SKM-1 treated with dmso at 0.1 percent for 144 hours (cell line): ENCODE measurements around the gene NR3C1.

Experiments used
- DNase-seq: peaks from one replicate; lab custom pipeline; 2025; ENCODE audit not compliant: unreplicated experiment; lab: John Stamatoyannopoulos, UW

Gene NR3C1

GRCh38 chr5:143314099-143314498 lies 89.4 kb downstream of the NR3C1 start:
- DNase-seq, result no peak

DNA sequence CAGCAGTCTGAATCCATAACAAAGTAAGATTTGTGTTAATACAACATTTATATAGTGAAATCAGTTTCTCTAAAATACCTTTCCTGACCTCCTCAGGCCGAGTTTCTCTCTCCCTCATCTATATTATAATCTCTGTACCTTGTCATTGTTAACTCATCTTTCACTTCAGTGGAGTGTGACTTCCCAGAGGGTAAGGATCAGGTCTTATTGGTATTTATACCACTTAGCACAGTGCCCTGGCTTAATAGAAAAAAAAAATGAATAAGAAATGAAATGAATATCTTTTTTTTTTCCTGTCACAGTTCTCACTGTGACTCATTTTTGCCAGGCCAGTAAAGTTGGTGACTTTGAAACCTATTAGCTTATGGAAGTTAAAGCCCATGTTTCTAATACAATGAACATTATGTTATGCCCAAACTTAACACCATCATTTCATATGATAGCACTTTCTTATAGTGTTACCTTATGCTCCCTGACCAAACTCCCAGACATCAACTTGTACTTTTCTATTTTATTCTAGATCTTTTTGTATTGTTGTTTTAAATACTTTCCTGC lies 90.1 kb downstream of the NR3C1 start:
- no peak for DNase-seq

- DNase-seq, result no peak
These were observed 90.7 kb downstream of the NR3C1 start for GRCh38 chr5:143312822-143313221.

- no peak for DNase-seq
These were observed 91.5 kb downstream of the NR3C1 start for GRCh38 chr5:143311955-143312354.

GRCh38 chr5:143311428-143311827 lies 92.1 kb downstream of the NR3C1 start:
- DNase-seq, result no peak

DNA sequence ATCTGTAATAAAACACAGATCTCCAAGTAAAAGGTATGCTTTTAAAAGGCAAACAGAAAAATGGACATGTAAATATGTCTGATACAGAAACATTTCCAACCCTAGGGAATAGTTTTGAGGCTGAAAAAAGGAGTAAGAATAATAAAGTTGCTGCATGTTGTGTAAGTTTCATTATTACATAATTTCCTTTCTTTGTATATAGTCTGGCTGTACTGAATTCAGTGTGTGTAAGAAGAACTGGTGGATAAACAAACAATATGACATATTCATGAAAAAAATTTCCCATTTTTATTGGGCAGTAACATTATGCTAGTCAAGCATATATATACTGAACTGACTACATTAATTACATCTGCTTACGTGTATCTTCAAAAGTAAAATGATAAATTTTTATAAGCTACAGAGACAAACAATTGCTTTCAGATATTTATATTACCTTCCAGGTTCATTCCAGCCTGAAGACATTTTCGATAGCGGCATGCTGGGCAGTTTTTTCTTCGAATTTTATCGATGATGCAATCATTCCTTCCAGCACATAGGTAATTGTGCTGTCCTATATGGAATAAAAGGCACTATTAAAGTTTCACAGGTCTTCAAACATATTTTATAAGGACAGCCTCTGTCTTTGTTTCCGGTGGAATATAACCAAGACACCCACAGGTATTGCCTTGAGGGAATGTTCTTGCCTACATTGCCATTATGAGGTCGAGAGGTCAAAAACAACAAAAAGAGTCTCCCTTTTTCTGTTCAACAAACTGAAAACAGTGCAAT lies 93.6 kb downstream of the NR3C1 start:
- no peak for DNase-seq

- no peak for DNase-seq
These were observed 94.8 kb downstream of the NR3C1 start for GRCh38 chr5:143308731-143309130.

GRCh38 chr5:143306040-143306439 lies 97.4 kb downstream of the NR3C1 start:
- no peak for DNase-seq

DNA sequence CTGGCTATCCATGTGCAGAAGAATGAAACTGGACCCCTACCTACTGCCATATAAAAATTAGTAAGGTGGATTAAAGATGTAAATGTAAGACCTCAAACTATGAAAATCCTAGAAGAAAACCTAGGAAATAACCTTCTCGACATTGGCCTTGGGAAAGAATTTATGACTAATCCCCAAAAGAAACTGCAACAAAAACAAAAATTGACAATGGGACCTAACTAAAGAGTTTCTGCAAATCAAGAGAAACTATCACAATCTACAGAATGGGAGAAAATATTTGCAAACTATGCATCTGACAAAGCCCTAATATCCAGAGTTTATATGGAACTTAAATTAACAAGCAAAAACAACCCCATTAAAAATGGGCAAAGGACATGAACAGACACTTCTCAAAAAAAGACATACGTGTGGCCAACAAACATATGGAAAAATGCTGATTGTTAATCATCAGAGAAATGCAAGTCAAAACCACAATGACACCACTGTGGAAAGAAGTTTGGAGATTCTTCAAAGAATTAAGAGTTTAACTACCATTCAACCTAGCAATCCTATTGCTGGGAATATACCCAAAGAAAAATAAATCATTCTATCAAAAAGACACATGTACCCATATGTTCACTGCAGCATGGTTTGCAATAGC lies 98.5 kb downstream of the NR3C1 start:
- DNase-seq, result no peak

GRCh38 chr5:143302341-143303045 lies 101.0 kb downstream of the NR3C1 start:
- DNase-seq, result no peak

GRCh38 chr5:143297756-143298155 lies 105.7 kb downstream of the NR3C1 start:
- DNase-seq, result no peak

DNA sequence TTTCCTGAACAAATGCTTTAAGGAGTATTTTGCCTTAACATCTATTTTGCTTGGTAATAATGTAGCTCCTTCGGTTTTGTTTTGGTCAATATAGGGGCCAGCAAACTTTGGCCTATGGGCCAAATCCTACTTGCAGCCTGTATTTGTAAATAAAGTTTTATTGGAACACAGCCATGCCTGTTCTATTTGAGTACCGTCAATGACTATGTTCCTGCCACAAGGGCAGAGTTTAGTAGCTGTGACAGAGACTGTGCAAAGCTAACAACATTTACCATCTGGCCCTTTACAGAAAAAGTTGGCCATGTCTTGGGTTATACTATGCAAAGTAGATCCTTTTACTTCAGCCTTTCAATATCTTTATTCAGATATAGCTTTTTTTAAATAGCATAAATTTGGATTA lies 113.4 kb downstream of the NR3C1 start:
- DNase-seq, result no peak

GRCh38 chr5:143284521-143284920 lies 119.0 kb downstream of the NR3C1 start:
- no peak for DNase-seq

DNA sequence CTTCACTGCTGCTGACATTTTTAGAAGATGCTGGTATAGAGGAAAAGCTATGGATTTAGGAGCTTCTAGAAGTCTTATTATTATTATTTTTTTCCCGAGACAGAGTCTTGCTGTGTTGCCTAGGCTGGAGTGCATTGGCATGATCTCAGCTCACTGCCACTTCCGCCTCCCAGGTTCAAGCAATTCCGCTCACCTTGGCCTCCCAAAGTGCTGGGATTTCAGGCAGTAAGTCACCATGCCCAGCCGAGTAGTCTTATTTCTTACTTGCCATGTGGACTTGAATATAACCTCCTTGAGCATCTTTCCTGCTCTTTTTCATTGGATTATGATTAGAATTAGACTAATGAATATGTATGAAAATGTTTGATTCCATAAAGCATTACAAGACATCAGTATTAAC lies 119.5 kb downstream of the NR3C1 start:
- DNase-seq, result no peak

- no peak for DNase-seq
These were observed 122.3 kb downstream of the NR3C1 start for GRCh38 chr5:143281226-143281625.

GRCh38 chr5:143279698-143280097 lies 123.8 kb downstream of the NR3C1 start:
- no peak for DNase-seq

- no peak for DNase-seq
These were observed 126.0 kb downstream of the NR3C1 start for GRCh38 chr5:143277536-143277935.

DNA sequence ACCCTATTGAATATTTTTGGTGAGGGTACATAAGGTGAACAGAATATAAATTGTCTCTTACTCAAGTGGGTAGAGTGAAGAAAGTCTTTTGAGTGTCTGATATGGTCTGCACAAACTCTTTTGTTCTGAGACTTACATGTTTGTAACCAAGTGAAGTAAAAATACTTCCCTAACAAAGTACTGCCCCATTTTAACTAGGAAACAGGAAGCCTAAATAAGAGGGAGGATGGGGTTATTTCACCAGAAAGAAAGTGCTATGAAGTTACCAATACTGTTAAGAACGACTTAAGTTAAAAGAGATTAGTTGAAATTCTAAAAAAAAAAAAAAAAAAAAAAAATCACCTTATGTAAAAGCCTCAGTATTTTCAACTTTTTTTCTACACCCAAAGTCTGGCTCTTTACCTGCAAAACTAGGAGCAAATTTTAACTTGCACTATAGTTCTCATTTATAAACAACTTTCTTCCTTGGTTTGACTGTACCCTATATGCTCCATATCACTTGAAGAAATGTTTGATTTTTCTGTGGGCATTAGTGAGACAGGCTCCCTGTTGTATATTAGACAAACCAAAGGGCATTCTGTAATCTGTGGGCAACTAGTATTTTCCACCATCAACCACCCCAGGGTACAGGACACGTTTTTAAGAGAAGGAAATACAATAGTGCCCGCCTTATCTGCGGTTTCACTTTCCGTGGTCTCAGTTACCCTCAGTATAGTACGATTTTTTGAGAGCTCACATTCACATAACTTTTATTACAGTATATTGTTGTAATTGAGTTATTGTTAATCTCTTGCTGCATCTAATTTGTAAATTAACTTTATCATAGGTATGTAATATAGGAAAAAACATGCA lies 127.7 kb downstream of the NR3C1 start:
- no peak for DNase-seq

DNA sequence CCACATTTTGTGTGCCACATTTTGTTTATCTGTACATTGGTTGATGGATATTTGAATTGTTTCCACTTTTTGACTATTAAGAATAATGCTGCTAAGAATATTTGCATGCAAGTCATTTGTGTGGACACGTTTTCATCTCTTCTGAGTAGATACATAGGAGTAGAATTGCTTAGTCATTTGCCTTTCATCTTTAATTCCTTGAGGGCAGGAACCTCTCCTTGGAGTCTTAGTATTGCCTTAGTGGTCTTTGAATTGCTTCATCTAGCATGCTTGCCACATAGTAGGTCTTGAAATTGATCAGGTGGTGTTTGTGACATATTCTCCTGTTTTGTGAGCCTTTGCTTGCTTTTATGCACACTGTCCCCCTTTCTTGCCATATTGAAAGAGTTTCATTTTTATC lies 128.5 kb downstream of the NR3C1 start:
- no peak for DNase-seq

- DNase-seq, result no peak
These were observed 132.1 kb downstream of the NR3C1 start for GRCh38 chr5:143271431-143271830.

GRCh38 chr5:143268388-143268787 lies 135.1 kb downstream of the NR3C1 start:
- DNase-seq, result no peak
